K562 (cell line): ENCODE measurements around the gene RPL35. TPM values are rescaled to one million over a fixed set of nuclear protein-coding genes. Genes with fewer than 3 reads are reported as not detected.

ENCODE experiments used
- BCOR ChIP-seq: fragments of 450-650 bp; IDR thresholded peaks from 2 replicates; pipeline ENCODE4 v1.6.1; 2016
- CAMTA2 ChIP-seq: fragments of 250-450 bp; sonication (Bioruptor Pico); conservative IDR thresholded peaks from 2 replicates; pipeline ENCODE4 v1.5.1; 2022
- CCNT2 ChIP-seq: IDR thresholded peaks from 2 replicates; pipeline ENCODE4 v1.6.1; 2011; ENCODE audit warnings: borderline replicate concordance, low read depth, mild to moderate bottlenecking, moderate library complexity, mixed read lengths, low read length; ENCODE audit not compliant: insufficient read length; ENCODE audit errors: extremely low read depth
- E2F4 ChIP-seq: sonication (generic); formaldehyde crosslinking; IDR thresholded peaks from 2 replicates; pipeline ENCODE4 v1.8.0; 2022; ENCODE audit warnings: mild to moderate bottlenecking, low read depth, missing genetic modification reagents
- E2F6 ChIP-seq, 2 experiments: IDR thresholded peaks; 2 replicates each; pipeline ENCODE4 v1.6.1; 2011; ENCODE audit warnings: borderline replicate concordance in 1 of 2, control low read depth in 1 of 2, low read depth in 1 of 2, low read length in 1 of 2, mild to moderate bottlenecking in 1 of 2, mixed read lengths in 1 of 2, moderate library complexity in 1 of 2; ENCODE audit not compliant: insufficient read depth in 1 of 2, insufficient read length in 1 of 2, poor library complexity in 1 of 2, severe bottlenecking in 1 of 2; ENCODE audit errors: extremely low read depth in 1 of 2
- ELK1 ChIP-seq: sonication (generic); formaldehyde crosslinking; IDR thresholded peaks from 2 replicates; pipeline ENCODE4 v1.8.1; 2022; ENCODE audit warnings: missing genetic modification reagents
- GABPB2 ChIP-seq: fragments of 250-450 bp; sonication (Bioruptor Pico); conservative IDR thresholded peaks from 2 replicates; pipeline ENCODE4 v1.5.1; 2021; ENCODE audit warnings: mild to moderate bottlenecking
- NR1H2 ChIP-seq: sonication (generic); formaldehyde crosslinking; IDR thresholded peaks from 2 replicates; pipeline ENCODE4 v1.4.0; 2020; ENCODE audit warnings: mild to moderate bottlenecking, missing genetic modification reagents
- ZNF277 ChIP-seq: fragments of 250-450 bp; sonication (Bioruptor Pico); IDR thresholded peaks from 2 replicates; pipeline ENCODE4 v1.8.0; 2022; ENCODE audit warnings: inconsistent platforms, mild to moderate bottlenecking, moderate library complexity, borderline replicate concordance
- polyA plus RNA-seq, 8 experiments: library from polyadenylated mRNA; depleted of rRNA in 4 of 8; stranded (reverse) in 5 of 8; unstranded in 3 of 8; fragments of >200 nt; fragmentation: Nextera tagmentation in 2 of 8; fragmentation: Illumina TruSeq in 1 of 8; extraction: Ambion mirVana in 2 of 8; extraction: Trizol in 1 of 8; gene quantifications; 2 replicates each; pipeline versions ENCODE4 v1.2.1 to v1.2.3, GENCODE V29; 2011 to 2014; ENCODE audit warnings: inconsistent platforms in 1 of 8, missing spikeins in 1 of 8
- total RNA-seq, 7 experiments: library from RNA; depleted of rRNA in 6 of 7; stranded (reverse); fragments of >200 nt in 6 of 7; fragmentation: Illumina TruSeq in 2 of 7; extraction: Trizol in 2 of 7; gene quantifications; 2 replicates each; pipeline versions ENCODE4 v1.2.1 to v1.2.3, GENCODE V29; 2011 to 2021; ENCODE audit warnings: low replicate concordance in 1 of 7
- TF ChIP-seq, protein P1 (sequence below): fragments of 250-450 bp; sonication (Bioruptor Pico); IDR thresholded peaks from 2 replicates; pipeline ENCODE4 v1.5.0; 2021; ENCODE audit warnings: mild to moderate bottlenecking, moderate library complexity
- TF ChIP-seq, protein P2 (sequence below): sonication (generic); formaldehyde crosslinking; IDR thresholded peaks from 2 replicates; pipeline ENCODE4 v1.9.0; 2022; ENCODE audit warnings: mild to moderate bottlenecking, missing genetic modification reagents
- TF ChIP-seq, protein P3 (sequence below): sonication (generic); formaldehyde crosslinking; IDR thresholded peaks from 2 replicates; pipeline ENCODE4 v1.8.1; 2023; ENCODE audit warnings: mild to moderate bottlenecking, missing genetic modification reagents

RPL35 gene
- total and polyA plus RNA-seq, 9 of the 15 experiments (the other 6 are each of a cell fraction or from before 2014, with no cell fraction given), result 1,755 to 5,101 (median 3,405) TPM

DNA sequence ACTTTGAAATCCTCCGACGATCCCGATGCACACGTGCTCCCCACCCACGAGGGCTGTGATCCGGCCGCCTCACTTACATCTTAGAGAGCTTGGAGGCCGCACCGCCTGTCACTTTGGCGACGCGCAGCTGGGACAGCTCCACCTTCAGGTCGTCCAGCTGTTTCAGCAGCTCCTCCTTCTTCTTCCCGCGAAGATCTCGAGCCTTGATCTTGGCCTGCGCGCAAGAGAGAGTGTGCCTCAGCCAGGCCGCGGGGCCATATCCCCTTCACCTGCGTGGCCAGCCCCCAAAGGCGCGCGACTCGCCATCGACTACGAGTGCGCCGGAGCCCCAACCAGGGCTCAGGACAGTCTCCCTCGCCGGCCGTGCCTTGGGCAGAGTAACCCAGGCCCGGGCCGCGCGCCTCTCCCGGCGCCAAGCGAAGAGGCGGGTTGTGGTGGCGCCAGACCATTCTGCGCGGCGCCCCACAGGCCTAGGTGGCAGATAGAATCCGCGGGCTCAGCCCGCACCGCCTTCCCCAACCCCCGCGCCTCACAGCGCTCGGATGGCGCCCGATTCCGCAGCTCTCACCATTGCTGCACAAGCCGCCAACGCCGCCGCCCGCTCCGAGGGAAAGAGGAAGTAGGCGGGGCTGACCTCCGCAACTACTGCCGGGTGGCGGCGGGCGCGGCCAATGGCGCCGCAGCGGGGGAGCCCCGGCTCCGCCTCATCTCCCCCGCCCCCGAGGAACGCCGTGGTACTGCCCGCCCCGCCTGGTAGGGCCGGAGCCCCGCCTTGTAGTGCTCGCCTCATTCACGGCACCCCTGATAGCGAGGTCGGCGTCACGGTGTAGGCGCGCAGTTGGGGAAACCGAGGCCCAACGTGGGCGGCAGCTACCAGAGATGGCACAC, at the start of gene RPL35, which contains the start of gene ARPC5L (continued):
- TF ChIP-seq E2F6 (IDR thresholded peaks at IDR 0.05; ENCODE audit: borderline replicate concordance in 1 of 2, extremely low read depth in 1 of 2, insufficient read depth in 1 of 2, insufficient read length in 1 of 2, low read depth in 1 of 2, low read length in 1 of 2, poor library complexity in 1 of 2, severe bottlenecking in 1 of 2), result peak; percentile 33 to 53
- TF ChIP-seq NR1H2 (CRISPR knock-in tag), result no peak; the same call in 1 of the 2 replicates
- TF ChIP-seq BCOR, result peak; percentile 94; the same call in 1 of the 2 replicates
- peak; percentile 48; the same call in 1 of the 2 replicates for TF ChIP-seq E2F4 (CRISPR knock-in tag)
- TF ChIP-seq CAMTA2 (CRISPR knock-in tag), result no peak
- TF ChIP-seq, protein P1, sequence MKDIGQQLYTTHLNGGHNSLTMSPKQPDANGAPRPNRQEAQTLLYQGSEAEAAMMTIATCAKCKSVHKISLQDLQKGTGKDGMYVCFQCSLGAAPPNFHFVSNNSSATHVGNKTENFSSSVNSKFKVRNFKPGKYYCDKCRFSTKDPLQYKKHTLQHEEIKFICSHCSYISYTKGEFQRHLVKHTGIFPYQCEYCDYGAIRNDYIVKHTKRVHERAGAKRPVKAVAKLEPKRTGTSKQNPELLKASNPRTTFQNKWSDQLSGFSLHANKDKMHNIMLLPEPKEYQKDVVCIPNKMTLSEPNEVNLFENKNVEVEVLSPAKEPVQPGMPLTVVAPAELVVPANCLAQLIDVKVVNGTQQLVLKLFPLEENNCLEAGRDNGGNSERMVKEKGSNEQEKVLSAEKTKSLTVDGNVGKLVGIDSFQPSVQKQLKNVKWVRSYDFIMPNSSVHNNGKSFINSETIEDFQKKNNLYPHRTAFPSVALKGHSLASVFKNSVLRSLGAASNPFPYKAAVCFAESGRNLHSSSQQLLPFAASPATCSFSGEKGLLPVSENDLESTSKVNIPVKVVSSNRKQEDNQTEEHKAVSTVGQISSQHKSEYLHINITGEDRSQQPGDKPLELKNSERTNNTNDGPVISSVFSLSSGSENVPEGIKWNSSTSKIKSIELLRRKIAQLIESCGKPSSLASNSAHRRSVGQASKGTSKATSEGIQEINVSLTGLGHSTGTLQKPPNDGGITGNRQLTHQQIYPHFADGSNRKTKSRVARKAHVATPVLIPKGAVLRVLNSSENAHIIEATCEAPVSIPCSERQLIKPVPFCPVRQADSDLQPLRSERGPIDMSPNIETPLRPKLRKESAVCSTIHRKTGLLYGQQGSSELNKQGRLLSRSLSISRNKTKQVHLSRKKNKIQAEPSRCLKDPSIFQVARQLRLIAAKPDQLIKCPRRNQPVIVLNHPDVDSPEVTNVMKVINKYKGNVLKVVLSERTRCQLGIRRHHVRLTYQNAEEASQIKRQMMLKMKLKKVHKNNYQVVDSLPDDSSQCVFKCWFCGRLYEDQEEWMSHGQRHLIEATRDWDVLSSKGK, result no peak
- TF ChIP-seq CCNT2, result peak; percentile 96
- TF ChIP-seq, protein P2, sequence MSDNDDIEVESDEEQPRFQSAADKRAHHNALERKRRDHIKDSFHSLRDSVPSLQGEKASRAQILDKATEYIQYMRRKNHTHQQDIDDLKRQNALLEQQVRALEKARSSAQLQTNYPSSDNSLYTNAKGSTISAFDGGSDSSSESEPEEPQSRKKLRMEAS (CRISPR knock-in tag), result peak; percentile 72
- TF ChIP-seq GABPB2 (CRISPR knock-in tag), result no peak
- no peak for TF ChIP-seq ELK1 (CRISPR knock-in tag)
- no peak for TF ChIP-seq ZNF277
- TF ChIP-seq, protein P3, sequence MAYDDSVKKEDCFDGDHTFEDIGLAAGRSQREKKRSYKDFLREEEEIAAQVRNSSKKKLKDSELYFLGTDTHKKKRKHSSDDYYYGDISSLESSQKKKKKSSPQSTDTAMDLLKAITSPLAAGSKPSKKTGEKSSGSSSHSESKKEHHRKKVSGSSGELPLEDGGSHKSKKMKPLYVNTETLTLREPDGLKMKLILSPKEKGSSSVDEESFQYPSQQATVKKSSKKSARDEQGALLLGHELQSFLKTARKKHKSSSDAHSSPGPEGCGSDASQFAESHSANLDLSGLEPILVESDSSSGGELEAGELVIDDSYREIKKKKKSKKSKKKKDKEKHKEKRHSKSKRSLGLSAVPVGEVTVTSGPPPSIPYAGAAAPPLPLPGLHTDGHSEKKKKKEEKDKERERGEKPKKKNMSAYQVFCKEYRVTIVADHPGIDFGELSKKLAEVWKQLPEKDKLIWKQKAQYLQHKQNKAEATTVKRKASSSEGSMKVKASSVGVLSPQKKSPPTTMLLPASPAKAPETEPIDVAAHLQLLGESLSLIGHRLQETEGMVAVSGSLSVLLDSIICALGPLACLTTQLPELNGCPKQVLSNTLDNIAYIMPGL, result no peak; the same call in 1 of the 2 replicates
